HFFc6 (cell line): Measurements from ENCODE around the gene EMX2. TPM values are rescaled to one million over a fixed set of nuclear protein-coding genes. Genes with fewer than 3 reads are reported as not detected.

ENCODE experiments used
- DNase-seq: peaks from one replicate; pipeline ENCODE4 v3.0.0-alpha.2; 2018
- H3K27ac Mint-ChIP-seq: 2 replicates; pipeline ENCODE4 v1.8.0; 2020; ENCODE audit warnings: mild to moderate bottlenecking, mixed read lengths
- H3K27me3 Mint-ChIP-seq: 2 replicates; pipeline ENCODE4 v1.8.0; 2021; ENCODE audit warnings: mild to moderate bottlenecking, moderate library complexity, mixed read lengths; ENCODE audit not compliant: insufficient read depth
- H3K36me3 Mint-ChIP-seq: 2 replicates; pipeline ENCODE4 v1.8.0; 2021; ENCODE audit warnings: low read depth, mixed read lengths
- H3K4me1 Mint-ChIP-seq: 2 replicates; pipeline ENCODE4 v1.8.0; 2020; ENCODE audit warnings: low read depth, mixed read lengths
- H3K4me3 Mint-ChIP-seq: 2 replicates; pipeline ENCODE4 v1.8.0; 2020; ENCODE audit warnings: mild to moderate bottlenecking, moderate library complexity, mixed read lengths
- H3K9me3 Mint-ChIP-seq: 2 replicates; pipeline ENCODE4 v1.8.0; 2020; ENCODE audit warnings: mild to moderate bottlenecking, mixed read lengths
- CTCF ChIP-seq: fragments of 200-600 bp; sonication (generic); IDR thresholded peaks from 2 replicates; pipeline ENCODE4 v1.5.0; 2021; ENCODE audit warnings: antibody characterized with exemption, mild to moderate bottlenecking
- total RNA-seq, 6 experiments: library from RNA; stranded (reverse); fragmentation: NEBNext Ultra II Directional; extraction: Animal tissue kit (Norgen Biotek cat#: 25700); gene quantifications; 2 replicates in 1 of 6; 3 replicates in 5 of 6; pipeline ENCODE4 v1.2.3, GENCODE V29; 2021

The EMX2 gene
- total RNA-seq, 6 experiments from 2014 or later, result not detected

- Mint-ChIP-seq H3K36me3 (no peaks in the 10 kb centered on the region), H3K9me3 (no peaks in the 10 kb centered on the region), H3K4me3 (no peak overlapping the region), H3K27ac (no peak overlapping the region), H3K27me3 (peaks cover 17% of the 10 kb centered on the region), H3K4me1 (no peaks in the 10 kb centered on the region)
- DNase-seq, result no peak
- no peak for TF ChIP-seq CTCF
Observed at GRCh38 chr10:117519286-117519685, 23.3 kb upstream of the EMX2 start.

GRCh38 chr10:117519879-117520278 lies 22.7 kb upstream of the EMX2 start:
- no peaks in the 10 kb centered on the region for H3K9me3 Mint-ChIP-seq
- no peak overlapping the region for H3K4me3 Mint-ChIP-seq
- H3K4me1 Mint-ChIP-seq, result no peaks in the 10 kb centered on the region
- DNase-seq, result no peak
- no peak for TF ChIP-seq CTCF
- H3K27me3 Mint-ChIP-seq, result peaks cover 17% of the 10 kb centered on the region
- no peaks in the 10 kb centered on the region for H3K36me3 Mint-ChIP-seq
- H3K27ac Mint-ChIP-seq, result no peak overlapping the region

- Mint-ChIP-seq H3K4me1 (no peaks in the 10 kb centered on the region), H3K27ac (no peak overlapping the region), H3K27me3 (peaks cover 44% of the 10 kb centered on the region), H3K4me3 (no peak overlapping the region), H3K36me3 (no peaks in the 10 kb centered on the region), H3K9me3 (no peaks in the 10 kb centered on the region)
- no peak for DNase-seq
- no peak for TF ChIP-seq CTCF
Observed at GRCh38 chr10:117530791-117531190, 11.8 kb upstream of the EMX2 start.

- Mint-ChIP-seq H3K4me3 (no peak overlapping the region), H3K9me3 (no peaks in the 10 kb centered on the region), H3K27ac (no peak overlapping the region), H3K4me1 (no peaks in the 10 kb centered on the region), H3K27me3 (peaks cover 51% of the 10 kb centered on the region), H3K36me3 (no peaks in the 10 kb centered on the region)
- DNase-seq, result no peak
- TF ChIP-seq CTCF, result no peak
Observed at GRCh38 chr10:117531371-117532002, 11.1 kb upstream of the EMX2 start.

- peaks cover 54% of the 10 kb centered on the region for H3K27me3 Mint-ChIP-seq
- no peak for DNase-seq
- no peaks in the 10 kb centered on the region for H3K36me3 Mint-ChIP-seq
- H3K9me3 Mint-ChIP-seq, result no peaks in the 10 kb centered on the region
- TF ChIP-seq CTCF, result no peak
- no peak overlapping the region for H3K27ac Mint-ChIP-seq
- H3K4me1 Mint-ChIP-seq, result no peaks in the 10 kb centered on the region
- no peak overlapping the region for H3K4me3 Mint-ChIP-seq
Observed at GRCh38 chr10:117532003-117532385, 10.6 kb upstream of the EMX2 start.
